LNCAP (cell line): ENCODE measurements around the gene CDKN3.

Experiments used
- TF ChIP-seq, protein P1 (sequence below): fragments of 450-650 bp; IDR thresholded peaks from 2 replicates; pipeline ENCODE4 v1.5.1; 2017; ENCODE audit warnings: mild to moderate bottlenecking

Gene CDKN3

GRCh38 chr14:54423991-54424390, 27.2 kb downstream of the CDKN3 start:
- TF ChIP-seq, protein P1, sequence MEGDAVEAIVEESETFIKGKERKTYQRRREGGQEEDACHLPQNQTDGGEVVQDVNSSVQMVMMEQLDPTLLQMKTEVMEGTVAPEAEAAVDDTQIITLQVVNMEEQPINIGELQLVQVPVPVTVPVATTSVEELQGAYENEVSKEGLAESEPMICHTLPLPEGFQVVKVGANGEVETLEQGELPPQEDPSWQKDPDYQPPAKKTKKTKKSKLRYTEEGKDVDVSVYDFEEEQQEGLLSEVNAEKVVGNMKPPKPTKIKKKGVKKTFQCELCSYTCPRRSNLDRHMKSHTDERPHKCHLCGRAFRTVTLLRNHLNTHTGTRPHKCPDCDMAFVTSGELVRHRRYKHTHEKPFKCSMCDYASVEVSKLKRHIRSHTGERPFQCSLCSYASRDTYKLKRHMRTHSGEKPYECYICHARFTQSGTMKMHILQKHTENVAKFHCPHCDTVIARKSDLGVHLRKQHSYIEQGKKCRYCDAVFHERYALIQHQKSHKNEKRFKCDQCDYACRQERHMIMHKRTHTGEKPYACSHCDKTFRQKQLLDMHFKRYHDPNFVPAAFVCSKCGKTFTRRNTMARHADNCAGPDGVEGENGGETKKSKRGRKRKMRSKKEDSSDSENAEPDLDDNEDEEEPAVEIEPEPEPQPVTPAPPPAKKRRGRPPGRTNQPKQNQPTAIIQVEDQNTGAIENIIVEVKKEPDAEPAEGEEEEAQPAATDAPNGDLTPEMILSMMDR: no peak

DNA sequence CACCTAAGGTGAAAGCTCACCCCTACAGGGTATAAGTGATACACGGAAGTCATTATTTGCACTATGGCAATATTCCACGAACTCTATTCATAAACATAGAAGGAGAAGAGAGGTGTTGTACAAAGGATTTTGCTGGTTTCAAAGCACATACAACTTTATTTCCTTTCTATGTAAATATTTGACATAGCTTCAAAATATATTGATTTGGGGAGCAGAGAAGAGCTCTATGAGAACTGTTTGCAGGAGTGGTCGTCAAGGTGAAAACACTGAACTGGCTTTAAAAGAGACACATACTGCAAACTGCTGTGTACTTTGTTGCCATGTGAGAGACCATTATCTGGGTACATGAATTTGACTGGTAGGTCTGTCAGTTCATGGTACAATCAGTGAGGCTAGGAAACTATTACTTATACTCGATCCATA, 27.7 kb downstream of the CDKN3 start:
- TF ChIP-seq, protein P1: no peak

DNA sequence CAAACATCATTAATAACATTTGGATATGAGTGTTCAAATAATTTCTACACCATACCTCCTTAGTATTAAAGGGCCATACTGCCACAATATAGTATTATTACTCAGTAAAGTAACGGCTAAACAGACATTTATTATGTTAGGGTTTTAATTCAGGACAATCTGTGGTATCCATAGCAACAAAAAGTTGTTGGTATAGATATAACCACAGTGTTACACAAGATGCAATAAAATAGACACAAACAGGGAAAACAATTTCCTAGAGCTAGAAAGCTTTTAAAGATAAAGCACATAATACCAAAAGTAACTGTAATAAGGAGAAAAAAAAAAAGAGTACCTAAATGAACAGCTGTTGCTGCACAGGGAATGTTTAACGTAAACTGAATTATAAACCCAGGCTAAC, 28.3 kb downstream of the CDKN3 start:
- TF ChIP-seq, protein P1: no peak

DNA sequence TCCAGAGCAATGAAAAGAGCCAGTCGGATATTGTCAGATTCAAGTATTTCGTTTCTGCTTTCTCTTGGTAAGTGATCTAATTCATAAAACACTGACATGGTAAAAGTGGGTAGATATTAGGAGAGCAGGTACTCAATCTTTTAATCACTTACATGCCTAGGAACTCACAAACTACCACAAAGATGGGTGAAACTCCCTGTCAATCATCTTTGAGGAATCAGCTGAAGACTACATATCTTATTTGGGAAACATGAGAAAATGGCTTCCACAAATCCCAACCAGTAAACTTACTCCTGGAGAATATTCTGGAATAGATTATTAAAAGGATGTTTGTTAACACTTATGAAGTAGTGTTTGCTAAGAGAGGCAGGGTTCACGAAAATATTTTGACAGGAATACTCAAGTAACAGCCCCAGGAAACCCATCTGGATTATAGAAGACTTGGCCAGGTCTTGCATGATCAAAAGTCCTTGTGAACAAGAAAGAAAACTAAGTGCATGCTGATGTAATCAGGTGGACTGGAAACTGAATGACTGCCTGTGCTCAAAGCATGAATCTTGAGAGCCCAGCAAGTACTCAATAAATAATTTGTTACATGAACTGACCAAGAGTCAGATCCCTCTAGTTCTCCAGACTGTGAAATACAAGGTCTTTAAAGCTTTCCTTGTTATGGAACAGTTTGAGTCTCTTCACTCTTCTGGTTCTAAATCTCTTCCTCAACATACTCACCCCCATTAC, 28.9 kb downstream of the CDKN3 start:
- TF ChIP-seq, protein P1: no peak

GRCh38 chr14:54427871-54428270, 31.1 kb downstream of the CDKN3 start:
- TF ChIP-seq, protein P1: no peak

DNA sequence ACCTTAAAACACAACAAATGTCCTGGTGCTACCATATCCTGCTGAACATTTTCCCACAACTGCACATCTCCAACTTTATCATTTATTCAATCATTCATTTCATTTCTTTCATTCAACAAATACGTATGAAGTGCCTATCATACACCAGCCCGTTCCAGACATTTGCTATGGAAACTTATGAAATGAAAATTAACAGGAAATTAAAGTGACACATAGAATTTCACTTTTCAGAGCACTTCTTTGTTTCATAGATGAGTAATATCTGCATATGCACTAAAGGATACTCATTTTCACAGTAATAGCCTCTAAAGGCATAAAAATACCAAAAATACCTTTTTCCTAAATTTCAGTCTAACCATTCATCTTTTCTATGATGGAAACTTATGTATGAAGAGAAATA, 31.7 kb downstream of the CDKN3 start:
- TF ChIP-seq, protein P1: no peak

GRCh38 chr14:54435500-54435981, 38.7 kb downstream of the CDKN3 start:
- TF ChIP-seq, protein P1: no peak

- TF ChIP-seq, protein P1: no peak
These were observed 41.9 kb downstream of the CDKN3 start for GRCh38 chr14:54438703-54439102.
